Stimulated activated CD4-positive, alpha-beta T cell treated with anti-CD3 and anti-CD28 coated beads, Interleukin-2, amount 100 ng/mL, for 48 hours (primary cell): ENCODE measurements around the gene DHPS.
"Not testable (repeated sequence)": the region's sequence is repeated elsewhere in the genome, so short reads cannot be mapped to it uniquely, and the experiment has no call there.

Experiments
- DNase-seq, 2 donors: peaks; one replicate each; pipeline ENCODE4 v3.0.0-alpha.2; 2020

Gene DHPS

GRCh38 chr19:12705169-12705568, 23.5 kb upstream of the DHPS start:
- no peak for DNase-seq

GRCh38 chr19:12703046-12703445, 21.4 kb upstream of the DHPS start:
- no peak for DNase-seq

DNA sequence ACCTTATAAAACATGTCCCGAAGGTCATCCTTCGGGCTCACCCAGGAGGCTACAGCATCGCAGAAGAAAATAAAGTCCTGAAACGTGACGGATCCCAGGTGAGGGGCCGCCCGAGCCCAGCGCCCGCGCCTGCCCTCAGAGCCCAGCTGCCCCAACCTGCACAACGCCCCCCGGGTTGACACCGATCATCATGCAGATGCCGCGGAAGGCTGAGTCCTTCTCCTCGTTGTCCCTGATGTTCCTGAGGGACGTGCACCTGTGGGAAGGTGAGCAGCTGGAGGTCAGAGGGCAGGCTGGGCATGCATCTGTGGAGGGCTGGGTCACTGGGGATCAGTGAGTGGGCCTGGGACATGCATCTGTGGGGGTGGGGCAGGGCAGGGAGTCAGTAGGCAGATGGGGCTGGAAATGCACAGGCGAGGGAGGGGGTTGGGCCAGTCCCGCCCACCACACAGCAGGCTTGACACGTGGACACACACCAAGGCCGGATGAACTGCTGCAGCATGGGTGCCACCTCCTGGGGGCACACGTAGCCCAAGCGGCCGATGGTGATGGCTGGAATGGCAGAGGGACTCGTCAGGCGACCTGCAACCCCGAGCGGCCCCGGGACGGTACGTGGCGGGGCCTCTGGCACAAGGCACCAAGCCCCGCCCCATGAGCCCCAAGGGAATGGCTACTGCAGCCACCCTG, 20.1 kb upstream of the DHPS start:
- DNase-seq, result no peak

DNA sequence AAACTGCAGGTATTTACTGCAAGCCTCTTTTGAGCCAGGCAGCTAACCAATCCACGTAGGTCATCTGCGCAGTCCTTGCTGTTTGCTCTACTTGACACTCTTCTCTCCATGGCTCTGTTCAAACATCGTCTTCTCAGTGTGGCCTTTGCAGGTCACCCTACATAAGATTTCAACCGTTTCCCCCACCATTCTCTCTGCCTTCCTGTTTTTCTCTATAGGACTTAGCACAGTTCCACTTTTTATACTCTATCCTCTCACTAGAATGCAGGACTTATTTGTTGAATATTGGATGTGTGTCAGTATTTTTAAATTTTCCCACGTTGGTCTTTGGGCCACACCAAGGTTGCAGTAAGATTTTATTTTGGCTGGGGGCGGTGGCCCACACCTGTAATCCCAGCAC, 16.5 kb upstream of the DHPS start:
- no peak for DNase-seq

DNA sequence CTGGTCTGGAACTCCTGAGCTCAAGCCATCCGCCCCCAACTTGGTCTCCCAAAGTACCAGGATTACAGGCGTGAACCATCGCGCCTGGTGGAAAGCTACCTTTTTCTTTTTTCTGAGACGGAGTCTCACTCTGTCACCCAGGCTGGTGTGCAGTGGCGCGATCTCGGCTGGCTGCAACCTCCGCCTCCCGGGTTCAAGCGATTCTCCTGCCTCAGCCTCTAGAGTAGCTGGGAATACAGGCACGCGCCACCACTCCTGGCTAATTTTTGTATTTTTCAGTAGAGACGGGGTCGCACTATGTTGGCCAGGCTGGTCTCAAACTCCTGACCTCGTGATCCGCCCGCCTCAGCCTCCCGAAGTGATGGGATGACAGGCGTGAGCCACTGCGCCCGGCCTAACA, 15.7 kb upstream of the DHPS start:
- DNase-seq, result not testable (repeated sequence)

GRCh38 chr19:12696366-12697335, 15.0 kb upstream of the DHPS start, which contains the start of gene FBXW9:
Gene FBXW9, minus strand, starts transcription at chr19:12696631. Its CDS starts 50 bp downstream, at chr19:12696581.
- DNase-seq, result peak; percentile 96 to 99

DNA sequence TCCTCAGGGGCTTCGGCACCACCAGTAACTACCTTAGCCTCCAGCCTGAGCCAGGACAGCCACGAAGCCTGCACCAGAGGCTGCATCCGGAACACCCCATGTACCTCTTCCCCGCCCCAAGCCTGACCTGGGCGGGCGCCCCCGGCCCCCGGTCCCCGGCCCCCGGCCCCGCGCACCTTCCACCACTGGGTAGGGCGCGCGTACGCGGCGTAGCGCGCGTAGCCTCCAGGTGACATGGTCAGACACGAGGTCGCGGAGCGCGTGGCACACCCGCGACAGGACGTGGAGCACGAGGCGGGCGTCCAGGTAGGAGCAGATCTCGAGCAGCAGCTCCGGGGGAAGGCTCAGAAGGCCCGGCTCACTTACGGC, 14.3 kb upstream of the DHPS start:
- DNase-seq, result no peak

- DNase-seq, result no peak
Observed at GRCh38 chr19:12695514-12695913, 13.8 kb upstream of the DHPS start.

- DNase-seq, result no peak
Observed at GRCh38 chr19:12695096-12695495, 13.4 kb upstream of the DHPS start.

DNA sequence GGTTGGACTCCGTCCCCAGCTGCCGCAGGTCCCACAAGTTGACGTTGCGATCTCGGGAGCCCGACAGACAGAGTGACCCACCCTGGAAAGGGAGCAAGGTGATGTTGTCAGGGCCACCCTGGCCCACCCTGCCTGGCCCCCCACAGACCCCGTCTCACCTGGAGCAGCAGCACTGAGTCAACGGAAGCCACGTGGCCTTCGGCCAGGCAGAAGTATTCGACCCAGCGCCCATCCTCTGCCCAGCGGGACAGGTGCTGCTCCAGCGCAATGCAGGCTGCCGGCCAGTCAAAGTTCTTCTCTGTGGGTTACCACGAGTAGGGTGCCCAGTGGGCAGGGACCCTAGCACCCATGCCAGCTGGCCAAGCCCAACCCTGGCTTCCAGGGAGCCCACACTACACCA, 13.0 kb upstream of the DHPS start:
- no peak for DNase-seq

DNA sequence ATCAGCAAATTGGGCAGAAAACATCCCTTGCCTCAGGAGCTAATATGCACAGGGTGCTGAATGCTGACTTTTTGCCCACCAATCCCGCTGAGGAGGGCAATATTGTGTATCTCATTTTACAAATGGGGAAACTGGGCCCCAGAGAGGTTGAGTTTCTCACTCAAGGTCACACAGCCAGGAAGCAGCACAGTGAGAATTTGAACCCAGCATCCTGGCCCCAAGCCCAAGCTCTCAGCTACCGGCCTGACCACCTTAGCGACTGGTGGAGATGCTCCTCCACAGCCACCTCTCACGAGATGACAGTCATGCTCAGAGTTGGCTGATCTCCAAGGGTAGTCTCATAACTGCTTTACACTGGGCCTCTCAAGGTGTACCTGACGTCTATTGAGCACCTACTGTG, 11.3 kb upstream of the DHPS start:
- no peak for DNase-seq

GRCh38 chr19:12689581-12690216, 8.0 kb upstream of the DHPS start:
- no peak for DNase-seq

DNA sequence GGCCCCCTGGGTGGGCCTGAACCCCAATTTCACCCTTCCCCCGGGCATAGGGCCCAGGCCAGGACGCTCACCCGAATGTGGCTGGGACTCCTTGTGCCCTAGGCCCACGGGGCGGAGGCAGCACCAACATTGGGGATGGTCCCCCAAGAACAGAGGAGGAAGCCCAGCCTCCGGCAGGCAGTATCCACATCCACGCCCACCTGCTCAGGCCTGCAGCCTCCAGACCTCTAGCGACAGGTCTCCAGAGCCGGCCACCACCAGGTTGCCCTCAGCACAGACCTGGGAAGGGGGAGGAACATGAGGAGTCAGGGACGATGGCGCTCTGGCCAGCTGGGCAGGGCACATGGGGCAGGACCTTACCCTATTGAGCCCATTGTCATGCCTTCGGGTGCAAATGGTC, 7.3 kb upstream of the DHPS start:
- DNase-seq, result no peak

- no peak for DNase-seq
Observed at GRCh38 chr19:12687496-12688196, 6.0 kb upstream of the DHPS start, which contains the start of gene GNG14. Gene GNG14, plus strand, starts transcription at chr19:12687998. Its CDS starts 51 bp downstream, at chr19:12688049.

GRCh38 chr19:12685831-12686230, 4.2 kb upstream of the DHPS start:
- DNase-seq, result no peak

DNA sequence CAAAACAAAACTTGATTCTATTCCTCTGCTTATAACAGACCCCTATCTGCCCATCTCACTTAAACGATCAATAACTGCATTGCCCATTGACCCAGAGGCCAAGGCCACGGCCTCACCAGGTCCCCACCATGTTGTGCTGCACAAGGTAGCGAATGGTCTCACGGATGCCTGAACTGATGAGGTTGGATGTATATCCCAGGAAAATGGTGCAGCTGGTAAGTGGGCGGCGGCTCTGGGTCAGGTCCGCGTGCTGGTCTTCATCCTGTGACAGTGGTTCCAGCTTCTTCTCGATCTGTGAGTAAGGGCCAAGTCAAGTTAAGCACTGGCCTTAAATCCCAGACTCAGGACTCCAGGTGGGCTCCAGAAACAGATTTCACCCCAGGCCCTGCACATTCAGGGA, 1.6 kb downstream of the DHPS start:
- no peak for DNase-seq

DNA sequence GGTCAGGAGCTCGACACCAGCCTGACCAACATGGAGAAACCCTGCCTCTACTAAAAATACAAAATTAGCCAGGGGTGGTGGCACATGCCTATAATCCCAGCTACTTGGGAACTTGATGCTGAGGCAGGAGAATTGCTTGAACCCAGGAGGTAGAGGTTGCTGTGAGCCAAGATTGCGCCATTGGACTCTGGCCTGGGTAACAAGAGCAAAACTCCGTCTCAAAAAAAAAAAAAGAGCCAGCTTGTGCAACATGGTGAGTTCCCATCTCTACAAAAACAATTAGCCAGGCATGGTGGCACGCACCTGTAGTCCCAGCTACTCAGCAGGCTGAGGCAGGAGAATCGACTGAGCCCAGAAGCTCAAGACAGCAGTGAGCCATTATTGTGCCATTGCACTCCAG, 3.6 kb downstream of the DHPS start:
- DNase-seq, result not testable (repeated sequence)

GRCh38 chr19:12676928-12677327, 4.8 kb downstream of the DHPS start:
- DNase-seq, result no peak

DNA sequence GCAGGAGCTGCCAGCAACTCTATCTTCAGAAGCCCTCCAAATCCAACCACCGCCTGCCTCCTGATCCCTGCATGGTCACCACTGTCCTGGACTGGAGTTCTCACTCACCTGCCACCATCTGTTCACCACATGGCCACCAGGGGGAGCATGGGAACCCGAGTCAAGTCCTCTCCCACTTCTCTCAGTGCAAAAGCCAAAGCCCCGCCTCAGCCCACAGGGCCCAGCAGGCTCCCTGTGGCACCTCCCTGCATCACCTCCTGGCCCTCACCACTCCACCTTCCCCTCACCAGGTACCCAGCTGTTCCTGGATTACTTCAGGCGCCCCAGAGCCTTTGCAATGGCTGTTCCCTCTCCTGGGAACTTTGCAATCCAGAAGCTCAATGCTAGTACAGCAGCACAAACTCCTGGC, 5.3 kb downstream of the DHPS start:
- peak; percentile 93 to 94 for DNase-seq

GRCh38 chr19:12675940-12676339, 5.7 kb downstream of the DHPS start:
- DNase-seq, result no peak

DNA sequence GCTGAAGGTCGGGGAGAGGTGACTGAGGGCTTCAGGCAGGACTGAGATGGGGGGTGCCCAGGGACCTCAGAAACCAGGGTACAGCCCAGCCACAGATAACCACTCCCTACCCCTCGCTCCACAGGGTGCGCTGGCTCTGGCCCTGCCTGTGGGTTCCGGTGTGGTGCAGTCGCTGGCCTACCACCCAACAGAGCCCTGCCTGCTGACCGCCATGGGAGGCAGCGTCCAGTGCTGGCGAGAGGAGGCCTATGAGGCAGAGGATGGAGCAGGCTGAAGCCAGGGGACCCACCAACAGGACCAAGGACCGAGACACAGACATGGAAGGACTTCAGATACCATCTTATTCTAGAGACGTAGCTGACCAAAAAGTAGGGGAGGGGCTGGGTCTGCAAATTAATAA, 6.3 kb downstream of the DHPS start:
- no peak for DNase-seq

GRCh38 chr19:12672744-12673143, 8.9 kb downstream of the DHPS start:
- DNase-seq, result no peak
